ENCODE measurements around the gene S100A2. TPM values are rescaled to one million over a fixed set of nuclear protein-coding genes. Genes with fewer than 3 reads are reported as not detected.

The S100A2 gene
- total and polyA plus RNA-seq, 2 of the 13 experiments (the other 11 are each of a cell fraction or from before 2014, with no cell fraction given): 1.2 TPM

- TF ChIP-seq ZNF260 (CRISPR knock-in tag; IDR thresholded peaks at IDR 0.05; ENCODE audit: borderline replicate concordance, low read depth): no peak
- TF ChIP-seq CBFB (CRISPR knock-in tag; IDR thresholded peaks at IDR 0.05): no peak
- TF ChIP-seq SUZ12 (IDR thresholded peaks at IDR 0.05; ENCODE audit: low read depth, low read length): no peak
- no peak for TF ChIP-seq ZNF574 (CRISPR knock-in tag; IDR thresholded peaks at IDR 0.05)
- TF ChIP-seq MAFG (CRISPR knock-in tag; IDR thresholded peaks at IDR 0.05): no peak
- no peak for TF ChIP-seq ZNF460 (CRISPR knock-in tag; IDR thresholded peaks at IDR 0.05; ENCODE audit: borderline replicate concordance)
Observed at GRCh38 chr1:153533689-153534201, 31.9 kb downstream of the S100A2 start (continued).

- peak; percentile 72 for DNase-seq (ENCODE audit: low spot score)
- TF ChIP-seq KAT8 (CRISPR knock-in tag; IDR thresholded peaks at IDR 0.05) (peak; percentile 46; the same call in 1 of the 2 replicates), ZNF180 (CRISPR knock-in tag; IDR thresholded peaks at IDR 0.05; ENCODE audit: borderline replicate concordance, low read depth) (no peak), AGO2 (optimal IDR thresholded peaks at IDR 0.05; ENCODE audit: low read depth, low read length) (no peak), ZNF607 (CRISPR knock-in tag; IDR thresholded peaks at IDR 0.05; ENCODE audit: borderline replicate concordance) (no peak; the same call in 1 of the 2 replicates), FIP1L1 (IDR thresholded peaks at IDR 0.05; ENCODE audit: borderline replicate concordance, insufficient read depth, low read depth, low read length) (no peak), FOXM1 (CRISPR knock-in tag; IDR thresholded peaks at IDR 0.05) (no peak), KDM2A (CRISPR knock-in tag; IDR thresholded peaks at IDR 0.05; ENCODE audit: borderline replicate concordance, low read depth) (peak; percentile 74), SPEN (CRISPR knock-in tag; IDR thresholded peaks at IDR 0.05; ENCODE audit: low read depth) (peak; percentile 36), SALL2 (CRISPR knock-in tag; IDR thresholded peaks at IDR 0.05) (no peak), RFXANK (CRISPR knock-in tag; IDR thresholded peaks at IDR 0.05) (no peak), ZNF484 (CRISPR knock-in tag; IDR thresholded peaks at IDR 0.05; ENCODE audit: borderline replicate concordance, low read depth) (no peak), ZNF460 (CRISPR knock-in tag; IDR thresholded peaks at IDR 0.05; ENCODE audit: borderline replicate concordance) (no peak), HNRNPK (IDR thresholded peaks at IDR 0.05; ENCODE audit: low read depth, low read length, poor library complexity, severe bottlenecking) (no peak)
Observed at GRCh38 chr1:153532769-153533599, 32.7 kb downstream of the S100A2 start.

More at GRCh38 chr1:153532769-153533599, 32.7 kb downstream of the S100A2 start:
- 5% methylated on average over 28 of the region's 34 CpGs for WGBS (ENCODE audit: low lambda C conversion rate)
- in situ Hi-C loops (cut with HindIII; ENCODE audit: extremely low pct_ligation_motif_present, low pct_unique_long_range_greater_than_20kb) (loop anchor here (5.0 kb wide), 1 partner anchor 34 kb away; the partner anchor contains the start of gene S100A2), intact Hi-C loops (cut with micrococcal nuclease; ENCODE audit: unreplicated experiment) (loop anchor here (1.0 kb wide), 1 partner anchor 35 kb away; no protein-coding TSS in a partner anchor)
- Histone ChIP-seq H3K27me3 (ENCODE audit: control insufficient read depth in 1 of 2, insufficient read depth in 2 of 2, low read length in 2 of 2) (no peaks in the 10 kb centered on the region; a peak in 1 of 5 replicates), H2AFZ (ENCODE audit: low read length) (no peak overlapping the region), H3K9ac (ENCODE audit: insufficient read depth, low read depth, low read length) (peak overlapping the region; percentile 28), H3K4me3 (replicated peaks in 1 of 3; ENCODE audit: insufficient read depth in 1 of 3, low read depth in 2 of 3, low read length in 3 of 3) (peak overlapping the region; percentile 39 to 64 (median 41)), H3K36me3 (replicated peaks in 1 of 2; ENCODE audit: control insufficient read depth in 1 of 2, insufficient read depth in 2 of 2, low read length in 2 of 2) (no peaks in the 10 kb centered on the region), H3K9me3 (ENCODE audit: low read length) (no peaks in the 10 kb centered on the region), H3K79me2 (ENCODE audit: insufficient read depth, low read length) (no peaks in the 10 kb centered on the region), H3K4me1 (ENCODE audit: insufficient read depth, low read length) (peaks cover 59% of the 10 kb centered on the region), H3K4me2 (ENCODE audit: low read depth, low read length) (peak overlapping the region; percentile 83), H4K20me1 (ENCODE audit: insufficient read depth, low read length) (no peaks in the 10 kb centered on the region), H3K27ac (ENCODE audit: extremely low read length, insufficient read depth, low read length) (peak overlapping the region; percentile 33)
- POLR2A ChIA-PET: interaction anchor here (1.4 to 6.6 kb wide), 5 partner anchors 11 to 101 kb away, joined by 3 to 49 read pairs (median 16); partner anchors contain the start of genes CHTOP, S100A16 and S100A2
- CTCF ChIA-PET (ENCODE audit: low intra/inter-chr PET ratio, low total read pairs): interaction anchor here (1.3 to 2.8 kb wide), 4 partner anchors 22 to 94 kb away, joined by 5 to 42 read pairs (median 6); partner anchors contain the start of gene S100A13
- no TSS peak for BruUV-seq (replicated peaks)
- FAIRE-seq (peak; percentile 83), ATAC-seq (peak; percentile 84)

Data from HepG2 (cell line).